Esophagus muscularis mucosa (tissue), 4 donors: Measurements from ENCODE around the gene SHPK. TPM values are rescaled to one million over a fixed set of nuclear protein-coding genes. Genes with fewer than 3 reads are reported as not detected.
A peak's percentile ranks its signal among the peaks of the same experiment; 100 is the strongest.

ENCODE experiments used
- DNase-seq: peaks from one replicate; pipeline ENCODE4 v3.0.0-alpha.2; 2017; ENCODE audit errors: extremely low spot score
- H3K27ac ChIP-seq, 4 donors: fragments of 200-600 bp; sonication (generic); replicated peaks in 1 of 4; 1 replicate in 3 of 4; 2 replicates in 1 of 4; pipeline ENCODE4 v1.5.1; 2016 to 2019; ENCODE audit warnings: mild to moderate bottlenecking in 1 of 4
- H3K27me3 ChIP-seq, 4 donors: fragments of 200-600 bp; sonication (generic); one replicate each; pipeline versions ENCODE4 v1.5.1 to v1.6.0; 2016 to 2019
- H3K36me3 ChIP-seq, 4 donors: fragments of 200-600 bp; sonication (generic); one replicate each; pipeline ENCODE4 v1.5.1; 2016 to 2019
- H3K4me1 ChIP-seq, 4 donors: fragments of 200-600 bp; sonication (generic); one replicate each; pipeline ENCODE4 v1.5.1; 2016 to 2019
- H3K4me3 ChIP-seq, 4 donors: fragments of 200-600 bp; sonication (generic); 1 replicate in 2 of 4; 2 replicates in 2 of 4; pipeline ENCODE4 v1.5.1; 2016 to 2019; ENCODE audit warnings: mild to moderate bottlenecking in 4 of 4, moderate library complexity in 1 of 4
- H3K9me3 ChIP-seq, 4 donors: fragments of 200-600 bp; sonication (generic); 1 replicate in 3 of 4; 2 replicates in 1 of 4; pipeline ENCODE4 v1.5.1; 2016 to 2019
- EP300 ChIP-seq: sonication (generic); formaldehyde crosslinking; IDR thresholded peaks from one replicate; pipeline ENCODE4 v1.6.1; 2017; ENCODE audit warnings: antibody characterized with exemption
- POLR2A ChIP-seq: fragments of 450-650 bp; IDR thresholded peaks from one replicate; pipeline ENCODE4 v1.6.1; 2017; ENCODE audit warnings: antibody characterized with exemption, moderate library complexity, mild to moderate bottlenecking, low read depth
- POLR2AphosphoS5 ChIP-seq, 2 donors: sonication (generic); formaldehyde crosslinking; IDR thresholded peaks; one replicate each; pipeline ENCODE4 v1.6.1; 2017; ENCODE audit warnings: antibody characterized with exemption in 2 of 2
- WGBS: methylation state at CpG from one replicate; pipeline ENCODE4 v1.1.5; 2018; 5-methylcytosine and 5-hydroxymethylcytosine counted together
- intact Hi-C: fragments of 100-400 bp; cut with DNase I; formaldehyde crosslinking; loops from one replicate; pipeline ENCODE4 v1.15.1; 2023
- total RNA-seq, 4 donors: library from RNA; depleted of rRNA; stranded (reverse); fragments of >200 nt; gene quantifications; one replicate each; pipeline versions ENCODE4 v1.1.0 to v1.2.1, GENCODE V29; 2016
- TF ChIP-seq, protein P1 (sequence below), 3 experiments: fragments of 200-600 bp in 2 of 3; fragments of 450-650 bp in 1 of 3; sonication (generic) in 2 of 3; IDR thresholded peaks; one replicate each; pipeline ENCODE4 v1.5.1; 2017 to 2019; ENCODE audit warnings: antibody characterized with exemption in 3 of 3, mild to moderate bottlenecking in 2 of 3, moderate library complexity in 1 of 3

Gene SHPK
- total RNA-seq, 4 donors from 2014 or later, result 5.0 to 10.7 (median 5.6) TPM

DNA sequence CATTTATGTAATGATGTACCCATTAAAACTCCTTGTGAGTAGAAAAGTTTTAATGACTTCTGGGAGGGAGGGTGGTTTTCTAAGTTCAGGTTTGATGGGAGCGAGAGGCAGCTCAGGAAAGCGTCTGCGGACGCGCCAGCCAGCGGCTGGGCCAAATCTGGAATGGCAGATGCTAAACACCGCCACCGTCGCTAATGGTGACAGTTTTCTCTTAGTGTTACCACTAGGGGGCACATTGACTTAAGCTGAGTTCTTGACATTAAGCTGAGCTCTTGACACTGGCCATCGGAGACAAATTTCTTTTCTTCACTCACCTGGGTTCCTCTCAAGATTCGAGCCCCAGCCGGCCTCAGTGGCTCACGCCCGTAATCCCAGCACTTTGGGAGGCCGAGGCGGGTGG lies 33.6 kb downstream of the SHPK start:
- TF ChIP-seq POLR2AphosphoS5 (IDR thresholded peaks at IDR 0.05) (no peak), EP300 (no peak)
- TF ChIP-seq, protein P1, sequence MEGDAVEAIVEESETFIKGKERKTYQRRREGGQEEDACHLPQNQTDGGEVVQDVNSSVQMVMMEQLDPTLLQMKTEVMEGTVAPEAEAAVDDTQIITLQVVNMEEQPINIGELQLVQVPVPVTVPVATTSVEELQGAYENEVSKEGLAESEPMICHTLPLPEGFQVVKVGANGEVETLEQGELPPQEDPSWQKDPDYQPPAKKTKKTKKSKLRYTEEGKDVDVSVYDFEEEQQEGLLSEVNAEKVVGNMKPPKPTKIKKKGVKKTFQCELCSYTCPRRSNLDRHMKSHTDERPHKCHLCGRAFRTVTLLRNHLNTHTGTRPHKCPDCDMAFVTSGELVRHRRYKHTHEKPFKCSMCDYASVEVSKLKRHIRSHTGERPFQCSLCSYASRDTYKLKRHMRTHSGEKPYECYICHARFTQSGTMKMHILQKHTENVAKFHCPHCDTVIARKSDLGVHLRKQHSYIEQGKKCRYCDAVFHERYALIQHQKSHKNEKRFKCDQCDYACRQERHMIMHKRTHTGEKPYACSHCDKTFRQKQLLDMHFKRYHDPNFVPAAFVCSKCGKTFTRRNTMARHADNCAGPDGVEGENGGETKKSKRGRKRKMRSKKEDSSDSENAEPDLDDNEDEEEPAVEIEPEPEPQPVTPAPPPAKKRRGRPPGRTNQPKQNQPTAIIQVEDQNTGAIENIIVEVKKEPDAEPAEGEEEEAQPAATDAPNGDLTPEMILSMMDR (IDR thresholded peaks at IDR 0.05), result peak; percentile 19 to 41 (median 24)
- H3K36me3 ChIP-seq, result peaks cover 6 to 39% (median 22%) of the 10 kb centered on the region in 4 donors
- DNase-seq, result no peak
- H3K27ac ChIP-seq, result no peak overlapping the region
- no peaks in the 10 kb centered on the region for H3K27me3 ChIP-seq
- no peaks in the 10 kb centered on the region for H3K9me3 ChIP-seq
- H3K4me1 ChIP-seq, result no peaks in the 10 kb centered on the region
- intact Hi-C loops, result no loop called here
- WGBS, result 74% methylated on average over 11 of the region's 16 CpGs
- no peak overlapping the region for H3K4me3 ChIP-seq

DNA sequence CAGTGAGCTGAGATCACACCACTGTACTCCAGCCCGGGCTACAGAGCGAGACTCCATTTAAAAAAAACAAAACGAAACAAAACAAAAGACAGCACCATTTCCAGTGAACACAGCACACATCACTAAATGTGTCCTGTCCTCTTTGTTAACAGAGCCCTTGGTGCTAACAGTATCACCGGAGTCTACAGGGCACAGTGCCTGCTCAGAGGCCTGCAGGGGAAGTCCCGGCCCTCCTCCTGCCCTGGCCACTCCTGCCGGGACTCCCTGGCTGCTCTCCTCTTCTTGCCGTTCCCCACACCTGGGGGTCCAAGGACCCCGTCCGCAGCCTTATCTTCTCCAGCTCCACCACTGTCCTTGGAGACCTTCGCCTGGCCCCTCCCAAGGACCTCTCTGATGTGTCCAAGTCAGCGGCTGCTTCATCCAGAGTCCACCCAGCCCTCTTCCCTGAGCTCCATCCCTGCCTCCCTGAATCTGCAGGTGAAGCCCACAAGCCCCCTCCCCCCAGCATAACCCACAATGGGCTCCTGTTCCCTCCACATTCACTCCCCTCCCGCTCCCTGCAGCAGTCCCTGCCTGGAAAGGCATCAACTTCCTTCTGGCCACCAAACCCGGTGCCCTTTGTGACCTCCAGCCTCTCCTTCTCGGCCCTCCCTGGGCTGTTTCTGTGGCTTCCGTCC lies 35.4 kb downstream of the SHPK start:
- no peak for TF ChIP-seq EP300
- TF ChIP-seq POLR2AphosphoS5 (IDR thresholded peaks at IDR 0.05), result no peak
- TF ChIP-seq POLR2A, result no peak
- TF ChIP-seq, protein P1 (IDR thresholded peaks at IDR 0.05), result no peak
- Histone ChIP-seq H3K27ac (no peak overlapping the region), H3K4me1 (no peaks in the 10 kb centered on the region), H3K36me3 (peaks cover 0 to 32% (median 11%) of the 10 kb centered on the region in 4 donors), H3K9me3 (no peaks in the 10 kb centered on the region), H3K27me3 (no peaks in the 10 kb centered on the region), H3K4me3 (no peak overlapping the region)
- 92% methylated on average over 15 of the region's 15 CpGs for WGBS
- DNase-seq, result no peak
- intact Hi-C loops, result no loop called here

DNA sequence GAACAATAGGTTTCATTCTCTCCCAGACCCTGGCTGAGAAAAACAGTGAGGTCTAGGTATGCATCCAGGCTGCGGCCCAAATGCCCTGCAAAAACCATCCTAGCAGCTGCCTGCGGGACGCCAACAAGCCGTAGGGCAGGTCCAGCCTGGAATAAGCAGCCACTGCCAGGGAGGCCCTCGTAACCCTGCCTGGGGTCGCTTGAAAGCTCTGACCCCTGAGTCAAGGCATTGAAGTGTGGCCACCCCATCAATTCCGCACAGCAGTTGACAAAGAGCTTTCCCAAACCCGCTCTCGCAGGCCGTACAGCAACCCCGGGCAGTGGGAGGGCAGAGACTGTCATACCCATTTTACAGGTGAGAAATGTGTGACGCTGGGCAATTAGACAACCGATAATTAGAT lies 38.0 kb downstream of the SHPK start:
- Histone ChIP-seq H3K27me3 (no peaks in the 10 kb centered on the region), H3K9me3 (no peaks in the 10 kb centered on the region), H3K4me3 (no peak overlapping the region), H3K27ac (no peak overlapping the region), H3K36me3 (peaks cover 0 to 15% (median 6%) of the 10 kb centered on the region in 4 donors), H3K4me1 (peaks cover 5 to 11% (median 9%) of the 10 kb centered on the region in 4 donors)
- 99% methylated on average over 8 of the region's 13 CpGs for WGBS
- intact Hi-C loops, result no loop called here
- no peak for TF ChIP-seq POLR2A
- TF ChIP-seq, protein P1 (IDR thresholded peaks at IDR 0.05), result no peak
- TF ChIP-seq POLR2AphosphoS5 (IDR thresholded peaks at IDR 0.05), result no peak
- TF ChIP-seq EP300, result no peak
- DNase-seq, result no peak

DNA sequence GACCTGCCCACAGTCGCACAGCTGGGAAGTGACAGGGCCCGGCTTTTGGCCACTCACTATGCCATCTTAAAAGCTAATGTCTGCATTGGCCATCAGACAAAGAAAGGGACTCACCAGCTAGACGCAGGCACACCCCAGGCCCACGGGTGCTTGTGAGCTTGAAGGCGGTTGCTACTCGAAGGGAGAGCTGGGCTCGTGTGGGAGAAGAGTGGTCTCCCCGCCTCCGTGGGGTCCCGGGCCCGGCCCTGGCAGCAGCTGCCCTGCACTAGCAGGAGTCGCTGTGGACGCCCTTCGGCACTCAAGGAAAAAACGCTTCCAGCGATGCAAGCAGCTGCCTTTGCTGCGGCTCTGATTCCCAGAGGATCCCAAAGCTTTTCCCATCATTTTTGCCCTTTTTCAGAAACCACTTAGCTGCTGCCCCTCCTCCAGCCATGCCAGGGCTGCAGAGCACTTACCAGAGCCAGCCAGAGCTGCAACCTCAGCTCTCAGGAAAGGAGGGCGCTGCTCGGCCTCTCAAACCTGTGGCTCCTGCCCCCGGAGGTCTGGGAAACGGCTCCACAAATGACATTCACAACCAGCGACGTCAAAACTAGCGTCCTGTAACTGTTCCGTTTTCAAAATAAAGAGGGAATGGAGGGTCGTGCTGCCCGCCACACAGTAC lies 39.1 kb downstream of the SHPK start:
- DNase-seq, result no peak
- Histone ChIP-seq H3K4me3 (no peak overlapping the region), H3K4me1 (peaks cover 5 to 11% (median 9%) of the 10 kb centered on the region in 4 donors), H3K27me3 (no peaks in the 10 kb centered on the region), H3K36me3 (peaks cover 0 to 21% (median 9%) of the 10 kb centered on the region in 4 donors), H3K9me3 (no peaks in the 10 kb centered on the region), H3K27ac (no peak overlapping the region)
- intact Hi-C loops, result no loop called here
- TF ChIP-seq EP300, result no peak
- WGBS, result 95% methylated on average over 23 of the region's 27 CpGs

DNA sequence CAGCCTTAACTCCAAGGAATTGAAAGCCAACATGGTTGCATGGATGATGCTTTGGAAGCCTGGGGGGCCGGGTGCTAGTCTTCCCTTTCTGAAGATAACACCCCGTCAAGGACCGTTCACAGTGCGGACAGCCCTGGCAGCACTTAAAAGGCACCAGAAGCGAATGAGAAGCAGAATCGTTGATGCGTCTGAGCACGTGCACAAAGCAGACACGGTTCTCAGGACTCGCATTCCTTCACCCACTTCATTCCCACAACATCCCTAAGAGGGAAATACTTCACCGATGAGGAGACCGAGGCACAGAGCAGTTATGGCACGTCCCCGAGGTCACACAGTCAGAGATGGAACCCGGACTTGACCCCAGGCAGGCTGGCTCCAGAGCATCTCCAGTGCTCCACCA lies 41.1 kb downstream of the SHPK start:
- 81% methylated on average over 14 of the region's 15 CpGs for WGBS
- Histone ChIP-seq H3K4me1 (peaks cover 5 to 11% (median 9%) of the 10 kb centered on the region in 4 donors), H3K27ac (peak overlapping the region in 1 of 4 donors; percentile 26), H3K9me3 (no peaks in the 10 kb centered on the region), H3K27me3 (no peaks in the 10 kb centered on the region), H3K36me3 (peaks cover under 1 to 40% (median 28%) of the 10 kb centered on the region in 4 donors), H3K4me3 (no peak overlapping the region)
- DNase-seq, result no peak
- intact Hi-C loops, result no loop called here
- TF ChIP-seq POLR2A (no peak), POLR2AphosphoS5 (IDR thresholded peaks at IDR 0.05) (no peak)
